Mucosa of rectum (tissue), 2 donors: Measurements from ENCODE around the gene RFLNA.

Source experiments
- H3K27ac ChIP-seq, 2 donors: one replicate each; pipeline ENCODE4 v1.7.0; 2013; ENCODE audit warnings: inconsistent platforms in 2 of 2, low read depth in 2 of 2, low read length in 2 of 2
- H3K27me3 ChIP-seq, 2 donors: one replicate each; pipeline ENCODE4 v1.7.0; 2013; ENCODE audit warnings: low read length in 2 of 2; ENCODE audit not compliant: control insufficient read depth in 2 of 2, insufficient read depth in 2 of 2
- H3K36me3 ChIP-seq, 2 donors: one replicate each; pipeline ENCODE4 v1.7.0; 2013; ENCODE audit warnings: low read length in 2 of 2; ENCODE audit not compliant: control insufficient read depth in 2 of 2, insufficient read depth in 2 of 2
- H3K4me1 ChIP-seq, 2 donors: one replicate each; pipeline ENCODE4 v1.7.0; 2013; ENCODE audit warnings: low read length in 2 of 2, mild to moderate bottlenecking in 1 of 2; ENCODE audit not compliant: control insufficient read depth in 2 of 2, insufficient read depth in 2 of 2
- H3K4me3 ChIP-seq, 2 donors: one replicate each; pipeline ENCODE4 v1.7.0; 2013; ENCODE audit warnings: low read length in 2 of 2
- H3K9ac ChIP-seq, 2 donors: one replicate each; pipeline ENCODE4 v1.7.0; 2013; ENCODE audit warnings: low read length in 2 of 2, low read depth in 1 of 2, mild to moderate bottlenecking in 1 of 2
- H3K9me3 ChIP-seq, 2 donors: one replicate each; pipeline ENCODE4 v1.7.0; 2013; ENCODE audit warnings: low read length in 2 of 2; ENCODE audit not compliant: control insufficient read depth in 2 of 2
- donor health status: healthy.
- donor health status: Normal muscosa, but diverticular disease.

The RFLNA gene

DNA sequence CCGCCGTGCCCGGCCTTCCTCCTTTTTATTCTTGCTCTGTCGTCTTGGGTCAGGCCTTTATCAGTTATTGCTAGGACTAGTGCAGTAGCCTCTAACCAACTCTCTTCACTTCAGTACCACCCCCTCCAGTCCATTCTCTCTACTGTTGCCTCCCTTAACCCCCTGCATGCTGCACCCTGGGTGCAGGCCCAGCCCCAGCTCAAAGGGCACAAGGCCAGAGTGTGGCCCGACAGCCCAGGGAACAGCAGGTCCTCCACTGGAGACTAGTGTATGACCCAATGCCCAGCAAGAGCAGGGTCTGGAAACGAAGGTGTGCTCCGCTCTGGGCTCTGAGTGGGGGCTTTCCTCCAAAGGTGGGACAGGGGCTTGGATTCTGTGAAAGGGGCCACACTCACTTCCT, 30.0 kb upstream of the RFLNA start:
- no peaks in the 10 kb centered on the region for H3K27me3 ChIP-seq
- no peak overlapping the region for H3K4me3 ChIP-seq
- H3K36me3 ChIP-seq = no peaks in the 10 kb centered on the region
- no peaks in the 10 kb centered on the region for H3K4me1 ChIP-seq
- no peak overlapping the region for H3K9ac ChIP-seq
- H3K9me3 ChIP-seq = no peaks in the 10 kb centered on the region
- no peak overlapping the region for H3K27ac ChIP-seq

DNA sequence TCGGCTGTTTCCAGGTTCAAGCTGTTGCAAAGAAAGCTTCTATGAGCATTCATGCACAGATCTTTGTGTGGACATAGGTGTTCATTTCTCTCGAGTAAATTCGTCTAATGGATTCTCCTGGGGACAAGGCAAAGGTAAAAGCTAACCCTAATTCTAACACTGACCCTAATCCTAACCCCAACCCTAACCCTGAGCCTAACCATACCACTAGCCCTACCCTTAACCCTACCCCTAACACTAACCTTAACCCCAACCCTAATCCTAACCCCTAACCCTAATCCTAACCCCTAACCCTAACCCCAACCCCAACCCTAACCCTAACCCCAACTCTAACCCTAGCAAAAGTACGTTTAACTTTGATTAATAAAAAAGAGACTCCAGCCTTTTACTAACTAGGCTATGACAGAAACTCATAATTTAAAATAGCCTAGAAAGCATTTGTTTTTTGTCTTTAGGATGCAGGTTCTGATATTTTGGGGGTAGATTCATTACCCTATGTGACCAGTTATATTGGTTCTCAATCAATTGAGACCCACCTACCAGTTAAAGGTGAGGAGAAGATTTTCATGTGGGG, 27.6 kb upstream of the RFLNA start:
- Histone ChIP-seq H3K27me3 (no peaks in the 10 kb centered on the region), H3K27ac (no peak overlapping the region), H3K9ac (no peak overlapping the region), H3K4me1 (no peaks in the 10 kb centered on the region), H3K4me3 (no peak overlapping the region), H3K9me3 (no peaks in the 10 kb centered on the region), H3K36me3 (no peaks in the 10 kb centered on the region)

DNA sequence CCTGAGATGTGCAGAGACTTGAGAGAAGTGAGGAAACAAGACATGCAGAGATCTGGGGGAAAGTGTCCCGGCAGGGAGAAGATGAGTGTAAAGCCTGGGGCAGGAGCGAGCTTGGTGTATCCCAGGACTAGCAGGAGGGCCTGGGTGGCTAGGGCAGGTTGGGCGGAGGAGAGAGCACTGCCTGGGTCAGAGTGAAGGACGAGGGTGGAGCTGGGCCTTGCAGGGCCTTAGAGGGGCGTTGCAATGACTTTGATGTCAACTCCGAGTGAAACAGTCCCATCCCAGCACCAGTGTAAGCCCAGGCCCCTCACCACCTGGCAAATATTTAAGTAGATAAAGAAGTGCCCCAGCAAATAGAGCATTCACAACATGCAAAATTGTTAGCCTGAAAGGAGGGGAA, 24.2 kb upstream of the RFLNA start:
- Histone ChIP-seq H3K4me3 (no peak overlapping the region), H3K9me3 (no peaks in the 10 kb centered on the region), H3K9ac (no peak overlapping the region), H3K36me3 (no peaks in the 10 kb centered on the region), H3K27me3 (no peaks in the 10 kb centered on the region), H3K27ac (no peak overlapping the region), H3K4me1 (no peaks in the 10 kb centered on the region)

DNA sequence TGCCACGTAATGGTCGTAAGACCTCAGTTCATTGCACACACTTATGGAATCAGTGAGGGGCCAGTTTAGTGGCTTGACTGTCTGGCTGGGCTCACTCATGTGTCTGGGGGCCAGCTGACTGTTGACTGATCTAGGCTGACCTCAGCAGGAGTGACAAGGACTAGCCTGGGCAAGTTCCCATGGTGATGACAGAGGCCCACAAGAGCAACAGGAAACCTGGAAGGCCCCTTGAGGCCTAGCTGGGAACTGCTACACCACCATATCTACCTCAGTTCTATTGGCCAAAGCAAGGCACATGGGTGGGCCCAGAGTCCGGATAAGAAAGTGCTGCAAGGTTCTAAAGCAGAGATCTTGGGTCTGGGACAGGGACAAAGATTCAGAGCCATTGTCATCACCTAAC, 21.3 kb upstream of the RFLNA start:
- Histone ChIP-seq H3K4me1 (peaks cover 3 to 10% of the 10 kb centered on the region in 2 donors), H3K9ac (no peak overlapping the region), H3K36me3 (no peaks in the 10 kb centered on the region), H3K9me3 (no peaks in the 10 kb centered on the region), H3K27ac (no peak overlapping the region), H3K27me3 (peaks cover 0 to 4% of the 10 kb centered on the region in 2 donors), H3K4me3 (no peak overlapping the region)

DNA sequence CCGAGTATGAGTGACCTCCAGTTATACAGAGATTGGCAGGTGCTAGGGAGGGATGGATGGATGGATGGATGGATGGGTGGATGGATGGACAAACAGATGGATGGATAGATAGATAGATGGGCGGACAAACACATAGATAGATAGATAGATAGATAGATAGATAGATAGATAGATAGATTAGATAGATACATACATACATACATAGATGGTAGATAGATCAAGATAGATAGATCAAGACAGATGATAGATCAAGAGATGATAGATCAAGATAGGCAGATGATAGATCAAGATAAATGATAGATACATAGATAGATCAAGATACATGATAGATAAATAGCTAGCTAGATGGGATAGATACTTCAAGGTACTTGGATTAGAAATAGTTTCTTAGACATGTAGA, 18.6 kb upstream of the RFLNA start:
- Histone ChIP-seq H3K36me3 (no peaks in the 10 kb centered on the region), H3K4me1 (peaks cover 3 to 17% of the 10 kb centered on the region in 2 donors), H3K27ac (no peak overlapping the region), H3K27me3 (peaks cover 6 to 7% of the 10 kb centered on the region in 2 donors), H3K9me3 (no peaks in the 10 kb centered on the region), H3K4me3 (no peak overlapping the region), H3K9ac (no peak overlapping the region)

DNA sequence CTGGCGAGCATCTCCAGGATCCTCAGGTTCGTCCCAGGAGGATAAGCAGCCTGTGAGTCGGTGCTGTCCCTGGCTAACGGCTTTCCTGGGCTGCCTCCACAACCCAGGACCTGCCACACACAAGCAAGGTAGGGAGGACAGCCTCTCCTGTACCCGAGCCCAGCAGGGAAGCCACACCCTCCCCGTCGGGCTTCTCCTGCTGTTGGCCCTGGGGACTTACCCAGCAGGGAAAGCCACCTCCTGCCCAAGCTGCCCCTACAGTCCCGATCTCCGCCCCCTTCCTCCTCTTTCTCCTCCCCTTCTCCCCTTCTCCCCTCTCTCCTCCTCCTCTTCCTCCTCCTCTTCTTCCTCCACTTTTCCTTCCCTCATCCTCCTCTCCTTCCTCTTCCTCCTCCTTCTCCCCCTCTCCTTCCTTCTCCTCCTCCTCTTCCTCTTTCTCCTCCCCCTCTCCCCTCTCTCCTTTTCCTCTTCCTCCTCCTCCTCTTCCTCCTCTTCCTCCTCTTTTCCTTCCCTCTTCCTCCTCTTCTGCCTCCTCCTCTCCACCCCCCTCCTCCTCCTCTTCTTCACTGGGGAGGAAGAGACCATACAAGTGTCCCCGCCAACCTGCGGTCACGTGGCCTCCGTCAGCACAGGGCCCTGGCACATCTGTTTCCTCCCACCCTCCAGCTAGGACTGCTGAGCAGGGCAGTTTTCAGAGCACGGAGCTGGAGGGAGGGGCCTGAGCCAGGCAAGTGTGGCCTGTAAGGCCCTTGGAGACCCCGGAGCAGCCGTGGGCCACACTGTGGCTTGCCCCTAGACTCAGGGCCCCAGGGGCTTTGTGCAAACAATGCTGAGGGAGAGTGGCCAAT, 17.3 kb upstream of the RFLNA start:
- Histone ChIP-seq H3K27me3 (peaks cover 6 to 7% of the 10 kb centered on the region in 2 donors), H3K36me3 (no peaks in the 10 kb centered on the region), H3K9me3 (no peaks in the 10 kb centered on the region), H3K27ac (no peak overlapping the region), H3K4me3 (no peak overlapping the region), H3K9ac (no peak overlapping the region), H3K4me1 (peaks cover 3 to 17% of the 10 kb centered on the region in 2 donors)

DNA sequence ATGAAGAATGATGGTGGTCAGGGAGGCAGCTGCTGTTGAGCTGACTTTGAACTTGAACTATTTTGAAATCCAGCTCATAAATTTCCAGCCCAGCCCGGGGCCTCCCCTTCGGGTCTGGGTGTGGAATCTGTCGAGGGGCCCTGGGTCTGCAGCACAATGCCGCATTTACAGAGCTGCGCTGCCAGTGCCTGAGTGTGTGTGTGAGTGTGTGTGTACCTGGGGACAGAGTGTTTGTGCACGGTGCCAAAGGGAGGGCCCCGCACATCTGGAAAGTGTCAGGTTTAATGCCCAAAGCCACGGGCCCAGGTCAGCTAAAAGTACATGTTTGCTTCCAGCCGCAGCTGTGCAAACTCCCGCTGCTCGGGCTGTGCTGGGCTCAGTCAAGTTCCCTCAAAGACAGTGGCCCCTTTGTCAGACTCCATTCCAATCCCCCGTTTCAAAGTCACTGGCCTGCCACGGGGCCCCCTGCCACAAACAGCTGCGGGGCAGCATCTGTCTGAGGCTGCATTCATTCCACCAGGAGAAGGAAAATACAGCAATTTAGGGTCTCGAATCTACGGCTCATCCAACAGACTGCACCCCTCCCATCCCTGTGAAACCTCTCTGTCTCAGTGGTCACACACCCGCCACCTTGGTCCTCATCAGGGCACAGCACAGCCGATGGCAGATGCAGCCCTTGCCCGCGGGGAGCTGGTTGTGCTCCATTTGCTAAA, 16.3 kb upstream of the RFLNA start:
- no peaks in the 10 kb centered on the region for H3K36me3 ChIP-seq
- H3K4me1 ChIP-seq = peaks cover 3 to 17% of the 10 kb centered on the region in 2 donors
- H3K27me3 ChIP-seq = peaks cover 6 to 7% of the 10 kb centered on the region in 2 donors
- H3K9me3 ChIP-seq = no peaks in the 10 kb centered on the region
- no peak overlapping the region for H3K27ac ChIP-seq
- H3K4me3 ChIP-seq = no peak overlapping the region
- H3K9ac ChIP-seq = no peak overlapping the region

DNA sequence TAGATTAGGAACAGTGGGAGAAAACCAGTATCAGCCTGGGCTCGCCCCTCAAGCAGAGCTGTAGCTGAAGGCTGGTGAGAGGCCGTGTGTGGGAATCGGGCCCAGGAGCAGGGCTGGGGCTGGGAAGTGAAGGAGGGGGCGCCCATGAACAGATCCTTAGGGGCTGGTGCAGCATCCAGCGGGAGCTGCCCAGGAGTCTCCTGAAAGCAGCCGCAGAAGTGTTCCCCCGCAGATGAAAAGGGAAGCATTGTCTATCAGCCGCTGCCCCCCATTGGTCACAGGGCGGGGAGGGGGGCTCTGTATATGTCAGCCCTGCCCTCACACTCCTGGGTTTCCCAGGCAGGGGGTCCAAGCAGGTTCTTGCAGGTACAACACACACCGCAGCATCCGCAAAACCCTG, 15.6 kb upstream of the RFLNA start:
- no peaks in the 10 kb centered on the region for H3K9me3 ChIP-seq
- H3K4me3 ChIP-seq = no peak overlapping the region
- H3K27me3 ChIP-seq = peaks cover 6 to 7% of the 10 kb centered on the region in 2 donors
- H3K36me3 ChIP-seq = no peaks in the 10 kb centered on the region
- H3K9ac ChIP-seq = no peak overlapping the region
- H3K27ac ChIP-seq = no peak overlapping the region
- peaks cover 3 to 17% of the 10 kb centered on the region in 2 donors for H3K4me1 ChIP-seq

DNA sequence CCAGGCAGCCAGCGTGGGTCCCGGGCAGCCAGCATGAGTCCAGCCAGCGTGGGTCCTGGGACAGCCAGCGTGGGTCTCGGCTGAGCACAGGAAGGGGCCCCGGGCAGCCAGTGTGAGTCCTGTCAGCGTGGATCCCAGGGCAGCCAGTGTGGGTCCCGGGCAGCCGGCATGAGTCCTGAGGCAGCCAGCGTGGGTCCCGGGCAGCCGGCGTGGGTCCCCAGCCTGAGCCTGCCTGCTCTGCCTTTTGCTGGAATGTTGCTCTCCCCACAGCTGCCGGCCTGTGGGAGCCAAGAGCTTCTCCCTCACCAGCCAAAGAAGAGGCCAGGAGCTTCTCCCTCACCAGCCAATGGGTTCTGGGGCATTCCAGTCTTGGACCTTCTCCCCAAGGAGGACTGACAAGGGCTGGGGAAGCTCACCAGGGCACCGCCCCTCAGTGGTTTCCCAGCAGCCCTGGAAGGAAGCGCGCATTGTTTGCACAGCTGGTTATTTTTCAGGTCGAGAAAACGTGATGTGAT, 15.0 kb upstream of the RFLNA start:
- Histone ChIP-seq H3K27me3 (peaks cover 6 to 7% of the 10 kb centered on the region in 2 donors), H3K27ac (no peak overlapping the region), H3K4me1 (peaks cover 3 to 17% of the 10 kb centered on the region in 2 donors), H3K4me3 (no peak overlapping the region), H3K36me3 (no peaks in the 10 kb centered on the region), H3K9ac (no peak overlapping the region), H3K9me3 (no peaks in the 10 kb centered on the region)

DNA sequence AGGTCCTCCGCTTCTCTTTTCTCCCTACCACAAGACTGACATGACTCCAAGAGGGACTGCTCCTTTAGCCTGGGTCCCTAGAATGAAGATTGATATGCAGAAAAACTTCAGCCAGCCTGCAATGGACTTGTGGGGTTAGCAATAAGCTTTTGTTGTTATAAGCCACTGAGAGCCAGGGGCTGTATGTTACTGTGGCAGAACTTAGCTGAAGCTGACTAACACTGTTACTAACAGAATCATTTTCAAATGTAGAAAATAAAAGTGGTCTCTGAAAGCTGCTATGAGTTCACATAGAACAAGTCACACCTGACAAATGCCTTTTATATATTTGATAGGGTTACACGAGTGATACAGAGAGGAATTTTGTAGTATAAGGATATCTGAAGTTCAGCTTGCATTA, 13.6 kb upstream of the RFLNA start:
- Histone ChIP-seq H3K27me3 (peaks cover 6 to 7% of the 10 kb centered on the region in 2 donors), H3K27ac (no peak overlapping the region), H3K4me3 (no peak overlapping the region), H3K9ac (no peak overlapping the region), H3K9me3 (no peaks in the 10 kb centered on the region), H3K36me3 (no peaks in the 10 kb centered on the region), H3K4me1 (peaks cover 3 to 17% of the 10 kb centered on the region in 2 donors)
